ENCODE data around the gene AFF3. TPM values are rescaled to one million over a fixed set of nuclear protein-coding genes. Genes with fewer than 3 reads are reported as not detected.

The AFF3 gene
- total RNA-seq, 1 experiment from 2014 or later: 0.61 TPM

DNA sequence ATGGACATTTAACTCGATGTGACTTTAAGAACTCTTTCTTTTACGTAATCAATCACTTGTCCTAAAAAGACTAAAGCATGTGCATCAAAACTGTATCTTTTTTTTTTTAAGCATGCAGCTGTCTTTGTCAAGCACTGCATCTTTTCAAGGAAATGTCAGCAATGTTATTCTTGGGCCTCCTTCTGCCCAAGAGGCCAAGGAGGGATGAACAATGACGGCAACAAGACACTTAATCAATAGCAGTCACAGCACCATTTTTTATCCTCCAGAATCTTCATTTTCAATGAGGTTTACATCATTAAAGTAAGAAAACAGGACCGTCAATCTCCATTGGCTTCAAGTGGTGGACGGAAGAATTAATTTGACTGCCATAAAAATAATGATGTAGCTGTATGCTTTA, 253.8 kb downstream of the AFF3 start:
- Histone ChIP-seq H3K27me3 (ENCODE audit: insufficient read depth, low read length) (peaks cover 51% of the 10 kb centered on the region), H3K27ac (ENCODE audit: low read depth, low read length) (no peak overlapping the region), H3K36me3 (ENCODE audit: control insufficient read depth in 1 of 2, insufficient read depth in 2 of 2, low read length in 2 of 2) (no peaks in the 10 kb centered on the region), H3K79me2 (ENCODE audit: insufficient read depth, low read length) (no peaks in the 10 kb centered on the region), H3K9ac (ENCODE audit: low read length) (no peak overlapping the region), H3K4me1 (ENCODE audit: control insufficient read depth in 1 of 2, insufficient read depth in 2 of 2, low read length in 2 of 2) (no peaks in the 10 kb centered on the region), H4K20me1 (ENCODE audit: insufficient read depth) (no peaks in the 10 kb centered on the region), H3K4me2 (ENCODE audit: low read length) (no peak overlapping the region), H2AFZ (ENCODE audit: low read depth, low read length, poor library complexity, severe bottlenecking) (no peak overlapping the region), H3K9me3 (ENCODE audit: control insufficient read depth in 1 of 2, insufficient read depth in 1 of 2, low read depth in 1 of 2, low read length in 2 of 2) (no peaks in the 10 kb centered on the region), H3K9me2 (ENCODE audit: insufficient read depth) (no peaks in the 10 kb centered on the region), H3K4me3 (replicated peaks in 1 of 2; ENCODE audit: low read depth in 1 of 2, low read length in 2 of 2) (no peak overlapping the region)
- TF ChIP-seq CEBPB (IDR thresholded peaks at IDR 0.05; ENCODE audit: low read depth): no peak
- TF ChIP-seq, protein P1, sequence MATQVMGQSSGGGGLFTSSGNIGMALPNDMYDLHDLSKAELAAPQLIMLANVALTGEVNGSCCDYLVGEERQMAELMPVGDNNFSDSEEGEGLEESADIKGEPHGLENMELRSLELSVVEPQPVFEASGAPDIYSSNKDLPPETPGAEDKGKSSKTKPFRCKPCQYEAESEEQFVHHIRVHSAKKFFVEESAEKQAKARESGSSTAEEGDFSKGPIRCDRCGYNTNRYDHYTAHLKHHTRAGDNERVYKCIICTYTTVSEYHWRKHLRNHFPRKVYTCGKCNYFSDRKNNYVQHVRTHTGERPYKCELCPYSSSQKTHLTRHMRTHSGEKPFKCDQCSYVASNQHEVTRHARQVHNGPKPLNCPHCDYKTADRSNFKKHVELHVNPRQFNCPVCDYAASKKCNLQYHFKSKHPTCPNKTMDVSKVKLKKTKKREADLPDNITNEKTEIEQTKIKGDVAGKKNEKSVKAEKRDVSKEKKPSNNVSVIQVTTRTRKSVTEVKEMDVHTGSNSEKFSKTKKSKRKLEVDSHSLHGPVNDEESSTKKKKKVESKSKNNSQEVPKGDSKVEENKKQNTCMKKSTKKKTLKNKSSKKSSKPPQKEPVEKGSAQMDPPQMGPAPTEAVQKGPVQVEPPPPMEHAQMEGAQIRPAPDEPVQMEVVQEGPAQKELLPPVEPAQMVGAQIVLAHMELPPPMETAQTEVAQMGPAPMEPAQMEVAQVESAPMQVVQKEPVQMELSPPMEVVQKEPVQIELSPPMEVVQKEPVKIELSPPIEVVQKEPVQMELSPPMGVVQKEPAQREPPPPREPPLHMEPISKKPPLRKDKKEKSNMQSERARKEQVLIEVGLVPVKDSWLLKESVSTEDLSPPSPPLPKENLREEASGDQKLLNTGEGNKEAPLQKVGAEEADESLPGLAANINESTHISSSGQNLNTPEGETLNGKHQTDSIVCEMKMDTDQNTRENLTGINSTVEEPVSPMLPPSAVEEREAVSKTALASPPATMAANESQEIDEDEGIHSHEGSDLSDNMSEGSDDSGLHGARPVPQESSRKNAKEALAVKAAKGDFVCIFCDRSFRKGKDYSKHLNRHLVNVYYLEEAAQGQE (IDR thresholded peaks at IDR 0.05; ENCODE audit: low read depth): no peak
- no peak for TF ChIP-seq SRF (IDR thresholded peaks at IDR 0.05; ENCODE audit: low read depth)
- no peak for TF ChIP-seq SIN3A (IDR thresholded peaks at IDR 0.05; ENCODE audit: low read depth)
- no peak for TF ChIP-seq ZFX (IDR thresholded peaks at IDR 0.05)
- TF ChIP-seq YY1 (IDR thresholded peaks at IDR 0.05; ENCODE audit: extremely low read depth, insufficient replicate concordance, low read depth, low read length): no peak
- TF ChIP-seq, protein P2, sequence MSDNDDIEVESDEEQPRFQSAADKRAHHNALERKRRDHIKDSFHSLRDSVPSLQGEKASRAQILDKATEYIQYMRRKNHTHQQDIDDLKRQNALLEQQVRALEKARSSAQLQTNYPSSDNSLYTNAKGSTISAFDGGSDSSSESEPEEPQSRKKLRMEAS (IDR thresholded peaks at IDR 0.05): no peak
- TF ChIP-seq JUND (IDR thresholded peaks at IDR 0.05): no peak
- TF ChIP-seq ZNF274 (IDR thresholded peaks at IDR 0.05; ENCODE audit: low read depth, low read length): no peak
- TF ChIP-seq, protein P3, sequence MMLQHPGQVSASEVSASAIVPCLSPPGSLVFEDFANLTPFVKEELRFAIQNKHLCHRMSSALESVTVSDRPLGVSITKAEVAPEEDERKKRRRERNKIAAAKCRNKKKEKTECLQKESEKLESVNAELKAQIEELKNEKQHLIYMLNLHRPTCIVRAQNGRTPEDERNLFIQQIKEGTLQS (IDR thresholded peaks at IDR 0.05): no peak
- TF ChIP-seq EGR1 (IDR thresholded peaks at IDR 0.05; ENCODE audit: low read depth): no peak
- TF ChIP-seq EZH2 (IDR thresholded peaks at IDR 0.05): no peak
- TF ChIP-seq SP1 (IDR thresholded peaks at IDR 0.05; ENCODE audit: low read depth): no peak
- no peak for TF ChIP-seq POLR2A (IDR thresholded peaks at IDR 0.05; ENCODE audit: borderline replicate concordance, extremely low read depth, insufficient read depth, insufficient read length)
- TF ChIP-seq EZH2phosphoT487 (IDR thresholded peaks at IDR 0.05; ENCODE audit: borderline replicate concordance): no peak
- no peak for TF ChIP-seq POLR2AphosphoS5 (IDR thresholded peaks at IDR 0.05; ENCODE audit: low read depth, low read length)
- TF ChIP-seq, protein P4, sequence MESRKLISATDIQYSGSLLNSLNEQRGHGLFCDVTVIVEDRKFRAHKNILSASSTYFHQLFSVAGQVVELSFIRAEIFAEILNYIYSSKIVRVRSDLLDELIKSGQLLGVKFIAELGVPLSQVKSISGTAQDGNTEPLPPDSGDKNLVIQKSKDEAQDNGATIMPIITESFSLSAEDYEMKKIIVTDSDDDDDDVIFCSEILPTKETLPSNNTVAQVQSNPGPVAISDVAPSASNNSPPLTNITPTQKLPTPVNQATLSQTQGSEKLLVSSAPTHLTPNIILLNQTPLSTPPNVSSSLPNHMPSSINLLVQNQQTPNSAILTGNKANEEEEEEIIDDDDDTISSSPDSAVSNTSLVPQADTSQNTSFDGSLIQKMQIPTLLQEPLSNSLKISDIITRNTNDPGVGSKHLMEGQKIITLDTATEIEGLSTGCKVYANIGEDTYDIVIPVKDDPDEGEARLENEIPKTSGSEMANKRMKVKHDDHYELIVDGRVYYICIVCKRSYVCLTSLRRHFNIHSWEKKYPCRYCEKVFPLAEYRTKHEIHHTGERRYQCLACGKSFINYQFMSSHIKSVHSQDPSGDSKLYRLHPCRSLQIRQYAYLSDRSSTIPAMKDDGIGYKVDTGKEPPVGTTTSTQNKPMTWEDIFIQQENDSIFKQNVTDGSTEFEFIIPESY (IDR thresholded peaks at IDR 0.05; ENCODE audit: extremely low read depth, insufficient replicate concordance, low read length): no peak
- TF ChIP-seq, protein P5, sequence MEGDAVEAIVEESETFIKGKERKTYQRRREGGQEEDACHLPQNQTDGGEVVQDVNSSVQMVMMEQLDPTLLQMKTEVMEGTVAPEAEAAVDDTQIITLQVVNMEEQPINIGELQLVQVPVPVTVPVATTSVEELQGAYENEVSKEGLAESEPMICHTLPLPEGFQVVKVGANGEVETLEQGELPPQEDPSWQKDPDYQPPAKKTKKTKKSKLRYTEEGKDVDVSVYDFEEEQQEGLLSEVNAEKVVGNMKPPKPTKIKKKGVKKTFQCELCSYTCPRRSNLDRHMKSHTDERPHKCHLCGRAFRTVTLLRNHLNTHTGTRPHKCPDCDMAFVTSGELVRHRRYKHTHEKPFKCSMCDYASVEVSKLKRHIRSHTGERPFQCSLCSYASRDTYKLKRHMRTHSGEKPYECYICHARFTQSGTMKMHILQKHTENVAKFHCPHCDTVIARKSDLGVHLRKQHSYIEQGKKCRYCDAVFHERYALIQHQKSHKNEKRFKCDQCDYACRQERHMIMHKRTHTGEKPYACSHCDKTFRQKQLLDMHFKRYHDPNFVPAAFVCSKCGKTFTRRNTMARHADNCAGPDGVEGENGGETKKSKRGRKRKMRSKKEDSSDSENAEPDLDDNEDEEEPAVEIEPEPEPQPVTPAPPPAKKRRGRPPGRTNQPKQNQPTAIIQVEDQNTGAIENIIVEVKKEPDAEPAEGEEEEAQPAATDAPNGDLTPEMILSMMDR (IDR thresholded peaks at IDR 0.05 in 2 of 3, conservative IDR thresholded peaks at IDR 0.05 in 1 of 3; ENCODE audit: borderline replicate concordance in 1 of 3, insufficient read depth in 1 of 3, low read depth in 2 of 3, low read length in 2 of 3): no peak
- no peak for TF ChIP-seq ELF1 (IDR thresholded peaks at IDR 0.05; ENCODE audit: borderline replicate concordance, low read depth)
- ATAC-seq (no peak), DNase-seq (ENCODE audit: low read depth, low spot score) (no peak)
- POLR2A ChIA-PET: no interaction called here
- no TSS peak for BruUV-seq (replicated peaks)
- CTCF ChIA-PET: no interaction called here
- RAD21 ChIA-PET (ENCODE audit: low non-redundant PET in 1 of 2, low total read pairs in 2 of 2, uncharacterized antibody in 2 of 2, unreplicated experiment in 2 of 2): no interaction called here
- intact Hi-C loops (cut with micrococcal nuclease): no loop called here

All from HCT116 (cell line).